Activated CD4-positive, CD25-positive, alpha-beta regulatory T cell treated with anti-CD3 and anti-CD28 coated beads, Interleukin-2, amount 50 U/mL, for 24 hours (primary cell): ENCODE measurements around the gene BCKDHA.

Experiments used
- ATAC-seq, 2 donors: fragments of 150-1000 bp; cut with Tn5 transposase; one replicate each; pipeline ENCODE4 v1.10.0; 2021; ENCODE audit warnings: mild to moderate bottlenecking in 1 of 2, moderate library complexity in 1 of 2

Gene BCKDHA

DNA sequence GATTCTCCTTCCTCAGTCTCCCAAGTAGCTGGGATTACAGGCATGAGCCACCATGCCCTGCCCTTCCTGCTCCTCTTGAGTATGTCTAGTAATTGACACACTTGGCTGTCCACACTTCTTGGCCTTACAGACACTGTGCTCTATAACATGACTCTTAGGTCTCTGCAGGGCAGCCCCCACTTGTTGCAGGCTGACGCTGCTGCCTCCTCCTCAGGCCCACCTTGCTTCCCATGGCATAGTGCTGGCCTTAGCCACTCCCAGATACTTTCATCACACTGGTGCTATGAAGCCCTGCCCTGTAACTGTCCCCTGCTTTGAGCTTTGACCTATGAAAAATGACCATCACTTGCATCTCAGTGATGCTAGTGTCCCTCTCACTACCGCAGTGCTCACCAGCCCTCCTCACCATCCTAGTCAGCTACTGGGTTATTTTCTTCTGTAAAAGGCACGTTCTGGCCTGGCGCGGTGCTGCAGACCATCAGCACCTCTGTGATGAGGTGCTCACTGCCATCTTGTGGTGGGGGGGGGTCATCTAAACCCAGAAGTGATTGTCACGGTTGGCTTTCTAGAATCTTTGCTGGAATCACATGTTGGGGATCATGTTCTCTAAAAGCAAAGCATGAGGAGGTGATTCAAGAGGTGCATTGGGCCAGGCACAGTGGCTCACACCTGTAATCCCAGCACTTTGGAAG is 55.1 kb downstream of the BCKDHA start:
- ATAC-seq = no peak

DNA sequence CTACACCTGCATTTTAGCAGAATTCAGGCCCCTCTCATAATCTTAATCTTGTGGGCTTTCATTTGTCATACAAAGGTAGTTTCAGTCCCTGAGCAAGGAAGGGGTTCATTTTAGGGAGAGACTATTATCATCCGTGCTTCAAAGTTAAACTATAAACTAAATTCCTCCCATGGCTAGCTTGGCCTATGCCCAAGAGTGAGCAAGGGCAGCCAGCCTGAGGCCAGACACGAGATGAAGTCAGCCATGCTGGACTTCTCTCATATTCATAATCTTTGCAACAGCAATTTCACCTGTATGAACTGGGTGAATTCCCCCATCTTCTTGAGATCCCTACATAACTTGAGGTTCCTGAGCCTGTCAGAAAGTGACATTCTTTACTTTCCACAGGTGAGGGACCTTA is 58.3 kb downstream of the BCKDHA start:
- ATAC-seq = no peak

DNA sequence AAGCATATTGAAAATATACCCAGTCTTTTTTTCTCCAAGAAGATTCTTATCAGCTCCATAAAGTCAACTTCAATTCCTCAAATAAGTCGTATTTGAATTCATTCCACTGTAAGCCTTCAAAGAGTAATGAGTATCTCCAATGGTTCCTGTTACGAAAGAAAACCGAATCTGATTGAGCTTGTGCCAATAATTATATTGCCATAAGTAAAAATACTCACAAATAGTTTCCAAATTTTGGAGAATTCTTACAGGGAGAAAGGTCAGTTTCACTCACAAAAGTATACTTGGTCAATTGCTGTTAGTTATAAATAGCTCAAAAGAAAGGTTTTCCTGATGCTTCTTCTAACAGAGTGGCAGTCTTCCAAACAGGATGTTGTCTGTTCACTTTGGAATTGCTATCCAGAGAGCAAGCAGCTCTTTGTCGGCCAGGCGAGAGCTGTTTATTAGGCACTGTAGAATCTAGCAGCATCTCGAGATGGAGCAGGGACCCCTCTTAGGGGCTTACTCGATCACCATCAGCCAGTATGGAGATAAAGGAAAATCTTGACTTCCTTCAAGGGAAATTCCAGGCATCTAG is 58.8 kb downstream of the BCKDHA start:
- ATAC-seq = no peak

- peak; percentile 85 to 88 for ATAC-seq
Measured at GRCh38 chr19:41457241-41457640, 59.6 kb downstream of the BCKDHA start.

DNA sequence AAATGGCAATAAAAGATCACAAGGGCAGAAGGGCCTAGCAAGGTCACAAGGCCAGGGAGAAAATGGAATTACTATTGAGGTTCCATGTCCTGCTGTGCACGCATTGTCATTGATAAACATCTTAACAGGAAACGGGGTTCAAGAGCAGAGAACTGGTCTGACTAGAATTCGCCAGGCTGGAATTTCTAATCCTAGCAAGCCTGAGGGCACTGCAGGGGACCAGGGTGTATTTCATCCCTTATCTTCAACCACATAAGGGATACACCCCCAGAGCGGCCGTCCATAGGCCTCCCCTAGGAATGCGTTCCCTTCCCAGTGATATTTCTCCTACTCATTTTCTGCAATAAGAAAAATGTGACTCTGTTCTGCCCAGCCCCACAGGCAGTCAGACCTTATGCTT is 64.9 kb downstream of the BCKDHA start:
- no peak for ATAC-seq

GRCh38 chr19:41463257-41464256 is 65.9 kb downstream of the BCKDHA start:
- peak in 1 of 2 donors; percentile 43 for ATAC-seq
